BJ (cell line): ENCODE data around the gene MOCS1. TPM values are rescaled to one million over a fixed set of nuclear protein-coding genes. Genes with fewer than 3 reads are reported as not detected.

Experiments used
- CTCF ChIA-PET: fragments of 350-600 bp; formaldehyde crosslinking; extraction: SDS; loops from one replicate; lab custom pipeline; 2021; ENCODE audit warnings: antibody characterized with exemption, inconsistent platforms; lab: Yijun Ruan, JAX
- POLR2A ChIA-PET: fragments of 300-600 bp; sonication (Branson Sonifier 250); formaldehyde crosslinking; extraction: SDS; loops from one replicate; lab custom pipeline; 2021; ENCODE audit warnings: antibody characterized with exemption; lab: Charles Lee
- DNase-seq: peaks from one replicate; pipeline ENCODE4 v3.0.0-alpha.2; 2011; ENCODE audit warnings: low read depth
- H3K27me3 ChIP-seq: 2 replicates; pipeline ENCODE4 v1.6.0; 2011; ENCODE audit warnings: low read length; ENCODE audit not compliant: control insufficient read depth, insufficient read depth
- H3K36me3 ChIP-seq: 2 replicates; pipeline ENCODE4 v1.5.1; 2011; ENCODE audit warnings: low read length; ENCODE audit not compliant: control insufficient read depth, insufficient read depth
- H3K4me3 ChIP-seq: 2 replicates; pipeline ENCODE4 v1.5.1; 2011; ENCODE audit warnings: low read depth, mild to moderate bottlenecking, control low read depth, low read length
- polyA plus RNA-seq: library from polyadenylated mRNA; depleted of rRNA; stranded (reverse); fragments of >200 nt; gene quantifications from 2 replicates; pipeline ENCODE4 v1.2.3, GENCODE V29; 2011
- TF ChIP-seq, protein P1 (sequence below): IDR thresholded peaks from 2 replicates; pipeline ENCODE4 v1.5.1; 2011; ENCODE audit warnings: low read depth, mild to moderate bottlenecking, control low read depth, inconsistent platforms, low read length, moderate library complexity; ENCODE audit not compliant: insufficient read depth

MOCS1 gene
- polyA plus RNA-seq, 1 experiment = 13.4 TPM

DNA sequence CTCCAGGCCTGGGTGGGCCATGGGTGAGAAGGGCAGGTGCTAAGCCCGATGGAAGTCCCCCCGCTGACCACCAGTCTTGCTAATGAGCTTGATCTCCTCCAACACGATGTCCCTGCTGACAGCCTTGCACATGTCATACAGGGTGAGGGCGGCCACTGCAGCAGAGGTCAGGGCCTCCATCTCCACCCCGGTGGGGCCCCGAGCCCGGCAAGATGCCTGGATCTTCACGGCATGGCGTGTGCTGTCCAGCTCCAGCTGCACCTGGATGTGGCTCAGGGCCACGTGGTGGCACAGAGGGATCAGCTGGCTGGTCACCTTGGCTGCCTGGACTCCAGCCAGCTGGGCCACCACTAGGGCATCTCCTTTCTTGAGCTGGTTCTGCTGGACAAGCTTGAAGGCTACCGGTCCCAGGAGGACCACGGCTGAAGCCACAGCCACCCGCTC, 27.9 kb downstream of the MOCS1 start:
- POLR2A ChIA-PET = no interaction called here
- TF ChIP-seq, protein P1, sequence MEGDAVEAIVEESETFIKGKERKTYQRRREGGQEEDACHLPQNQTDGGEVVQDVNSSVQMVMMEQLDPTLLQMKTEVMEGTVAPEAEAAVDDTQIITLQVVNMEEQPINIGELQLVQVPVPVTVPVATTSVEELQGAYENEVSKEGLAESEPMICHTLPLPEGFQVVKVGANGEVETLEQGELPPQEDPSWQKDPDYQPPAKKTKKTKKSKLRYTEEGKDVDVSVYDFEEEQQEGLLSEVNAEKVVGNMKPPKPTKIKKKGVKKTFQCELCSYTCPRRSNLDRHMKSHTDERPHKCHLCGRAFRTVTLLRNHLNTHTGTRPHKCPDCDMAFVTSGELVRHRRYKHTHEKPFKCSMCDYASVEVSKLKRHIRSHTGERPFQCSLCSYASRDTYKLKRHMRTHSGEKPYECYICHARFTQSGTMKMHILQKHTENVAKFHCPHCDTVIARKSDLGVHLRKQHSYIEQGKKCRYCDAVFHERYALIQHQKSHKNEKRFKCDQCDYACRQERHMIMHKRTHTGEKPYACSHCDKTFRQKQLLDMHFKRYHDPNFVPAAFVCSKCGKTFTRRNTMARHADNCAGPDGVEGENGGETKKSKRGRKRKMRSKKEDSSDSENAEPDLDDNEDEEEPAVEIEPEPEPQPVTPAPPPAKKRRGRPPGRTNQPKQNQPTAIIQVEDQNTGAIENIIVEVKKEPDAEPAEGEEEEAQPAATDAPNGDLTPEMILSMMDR = no peak
- CTCF ChIA-PET = interaction anchor here (3.8 kb wide), 1 partner anchor 10 kb away, joined by 11 read pairs; no protein-coding TSS in a partner anchor
- H3K4me3 ChIP-seq = no peak overlapping the region
- DNase-seq = no peak
- peaks cover 22% of the 10 kb centered on the region for H3K36me3 ChIP-seq
- H3K27me3 ChIP-seq = no peaks in the 10 kb centered on the region

DNA sequence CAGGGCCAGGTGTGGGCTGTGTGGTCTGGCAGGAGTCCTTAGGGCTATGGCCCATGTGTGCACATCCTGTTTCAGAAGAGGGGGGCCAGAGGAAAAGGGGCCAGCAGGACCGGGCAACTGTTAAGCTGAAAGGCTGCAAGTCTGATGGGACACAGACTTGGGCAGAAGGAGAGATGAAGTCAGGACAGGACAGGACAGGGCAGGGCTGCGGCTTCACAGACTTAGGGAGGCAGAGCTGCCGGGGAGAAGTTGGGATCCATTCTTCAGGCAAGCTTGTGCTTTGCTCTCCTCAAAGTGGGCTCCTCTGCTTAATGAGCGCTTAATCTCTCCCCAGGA, 28.7 kb downstream of the MOCS1 start:
- CTCF ChIA-PET = interaction anchor here (1.2 to 3.8 kb wide), 2 partner anchors 10 to 17 kb away, joined by 3 to 11 read pairs; no protein-coding TSS in a partner anchor

GRCh38 chr6:39904946-39905639, 29.2 kb downstream of the MOCS1 start:
- CTCF ChIA-PET = interaction anchor here (0.8 to 3.8 kb wide), 4 partner anchors 11 to 527 kb away, joined by 3 to 11 read pairs (median 4); no protein-coding TSS in a partner anchor
- POLR2A ChIA-PET = interaction anchor here (0.5 kb wide), 1 partner anchor 1202 kb away, joined by 8 read pairs; no protein-coding TSS in a partner anchor

More for the DNA sequence above, 28.7 kb downstream of the MOCS1 start:
- DNase-seq = no peak
- Histone ChIP-seq H3K4me3 (no peak overlapping the region), H3K27me3 (no peaks in the 10 kb centered on the region), H3K36me3 (peaks cover 25% of the 10 kb centered on the region)
- TF ChIP-seq, protein P1 = no peak
- POLR2A ChIA-PET = interaction anchor here (0.5 kb wide), 1 partner anchor 1202 kb away, joined by 8 read pairs; no protein-coding TSS in a partner anchor

DNA sequence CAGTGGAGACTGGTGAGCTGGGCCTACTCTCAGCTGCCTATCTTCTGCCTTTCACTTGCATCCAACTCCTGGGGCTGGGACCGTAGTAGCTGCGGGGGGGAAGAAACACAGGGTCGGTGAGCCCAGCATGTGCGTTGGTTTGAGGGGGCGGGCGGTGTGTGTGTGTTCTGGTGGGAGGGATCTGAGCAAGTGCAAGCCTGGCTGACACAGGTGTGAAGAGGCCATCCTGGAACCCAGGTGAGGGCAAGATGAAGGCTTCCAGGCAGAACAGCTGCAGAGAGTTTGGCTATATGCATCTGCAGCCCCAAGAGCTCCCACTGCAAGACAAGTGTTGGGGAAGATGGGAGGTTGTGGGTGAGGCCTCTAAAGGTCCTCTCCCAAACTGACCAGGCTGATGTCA, 30.6 kb downstream of the MOCS1 start:
- ChIA-PET CTCF (interaction anchor here (1.0 to 1.6 kb wide), 2 partner anchors 12 to 405 kb away, joined by 3 to 4 read pairs; no protein-coding TSS in a partner anchor), POLR2A (no interaction called here)
- Histone ChIP-seq H3K27me3 (no peaks in the 10 kb centered on the region), H3K4me3 (no peak overlapping the region), H3K36me3 (peaks cover 35% of the 10 kb centered on the region)
- DNase-seq = no peak
- TF ChIP-seq, protein P1 = no peak

More at GRCh38 chr6:39904946-39905639, 29.2 kb downstream of the MOCS1 start:
- no peak for DNase-seq
- peaks cover 26% of the 10 kb centered on the region for H3K36me3 ChIP-seq
- H3K4me3 ChIP-seq = no peak overlapping the region
- H3K27me3 ChIP-seq = no peaks in the 10 kb centered on the region
- TF ChIP-seq, protein P1 = 0 out of 2 replicates have a peak, but pooled peaks have one; percentile 6

GRCh38 chr6:39902786-39903465, 31.3 kb downstream of the MOCS1 start:
- Histone ChIP-seq H3K36me3 (peaks cover 37% of the 10 kb centered on the region), H3K27me3 (no peaks in the 10 kb centered on the region), H3K4me3 (no peak overlapping the region)
- ChIA-PET POLR2A (no interaction called here), CTCF (interaction anchor here (1.2 kb wide), 1 partner anchor 541 kb away, joined by 5 read pairs; no protein-coding TSS in a partner anchor)
- DNase-seq = no peak
- TF ChIP-seq, protein P1 = no peak
